ENCODE measurements around the gene AKR1C1. TPM values are rescaled to one million over a fixed set of nuclear protein-coding genes. Genes with fewer than 3 reads are reported as not detected.
"Not testable (repeated sequence)": the region's sequence is repeated elsewhere in the genome, so short reads cannot be mapped to it uniquely, and the experiment has no call there.

AKR1C1 gene
- total RNA-seq, 1 donor: 140 TPM

DNA sequence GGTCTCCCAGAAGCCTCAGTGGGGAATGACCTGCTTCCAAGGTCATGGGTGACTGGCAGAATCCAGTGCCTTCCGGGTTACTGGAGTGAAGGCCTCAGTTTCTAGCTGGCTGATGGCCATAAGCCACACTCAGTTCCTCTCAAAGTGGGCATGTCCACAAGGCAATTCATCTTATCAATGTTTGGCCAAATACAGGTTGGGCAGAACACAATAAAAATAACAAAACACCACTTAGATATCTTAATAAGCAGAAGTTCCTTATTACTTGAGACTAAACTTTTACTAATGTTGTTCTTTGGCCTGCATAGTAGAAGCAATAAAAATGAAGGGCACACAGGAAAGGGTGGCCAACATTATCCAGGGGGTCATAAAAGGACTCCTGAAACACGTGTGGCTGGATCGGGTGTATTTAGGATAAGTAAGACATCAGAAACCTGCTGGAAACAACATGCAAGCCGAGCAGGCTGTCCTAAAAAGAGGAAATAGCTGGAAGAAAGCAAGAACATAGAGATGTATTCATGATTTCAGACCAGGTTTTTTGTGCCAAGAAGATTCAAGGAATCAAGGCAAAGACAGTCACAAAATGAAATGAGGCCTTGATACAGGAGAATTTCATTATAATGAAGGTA lies 60.1 kb downstream of the AKR1C1 start:
- H3K4me3 ChIP-seq (ENCODE audit: insufficient read depth, low read length): no peak overlapping the region
- H3K36me3 ChIP-seq (ENCODE audit: insufficient read depth, low read length): no peaks in the 10 kb centered on the region
- H3K79me2 ChIP-seq (ENCODE audit: insufficient read depth, low read length): no peaks in the 10 kb centered on the region
- H4K20me1 ChIP-seq (ENCODE audit: insufficient read depth, low read length): no peaks in the 10 kb centered on the region
- no peak for DNase-seq (ENCODE audit: insufficient read length, low spot score, missing footprints)
- no peaks in the 10 kb centered on the region for H3K27me3 ChIP-seq (ENCODE audit: insufficient read depth, low read length)
- no peak overlapping the region for H2AFZ ChIP-seq (ENCODE audit: low read length)
- H3K27ac ChIP-seq (ENCODE audit: low read depth, low read length): no peak overlapping the region
- TF ChIP-seq, protein P1, sequence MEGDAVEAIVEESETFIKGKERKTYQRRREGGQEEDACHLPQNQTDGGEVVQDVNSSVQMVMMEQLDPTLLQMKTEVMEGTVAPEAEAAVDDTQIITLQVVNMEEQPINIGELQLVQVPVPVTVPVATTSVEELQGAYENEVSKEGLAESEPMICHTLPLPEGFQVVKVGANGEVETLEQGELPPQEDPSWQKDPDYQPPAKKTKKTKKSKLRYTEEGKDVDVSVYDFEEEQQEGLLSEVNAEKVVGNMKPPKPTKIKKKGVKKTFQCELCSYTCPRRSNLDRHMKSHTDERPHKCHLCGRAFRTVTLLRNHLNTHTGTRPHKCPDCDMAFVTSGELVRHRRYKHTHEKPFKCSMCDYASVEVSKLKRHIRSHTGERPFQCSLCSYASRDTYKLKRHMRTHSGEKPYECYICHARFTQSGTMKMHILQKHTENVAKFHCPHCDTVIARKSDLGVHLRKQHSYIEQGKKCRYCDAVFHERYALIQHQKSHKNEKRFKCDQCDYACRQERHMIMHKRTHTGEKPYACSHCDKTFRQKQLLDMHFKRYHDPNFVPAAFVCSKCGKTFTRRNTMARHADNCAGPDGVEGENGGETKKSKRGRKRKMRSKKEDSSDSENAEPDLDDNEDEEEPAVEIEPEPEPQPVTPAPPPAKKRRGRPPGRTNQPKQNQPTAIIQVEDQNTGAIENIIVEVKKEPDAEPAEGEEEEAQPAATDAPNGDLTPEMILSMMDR (IDR thresholded peaks at IDR 0.05; ENCODE audit: extremely low read depth, low read depth, low read length): no peak
- H3K4me2 ChIP-seq (ENCODE audit: insufficient read depth, low read length): no peak overlapping the region
- peaks cover 8% of the 10 kb centered on the region for H3K4me1 ChIP-seq (ENCODE audit: insufficient read depth, low read length)
- no peaks in the 10 kb centered on the region for H3K9me3 ChIP-seq (ENCODE audit: low read depth, low read length)

DNA sequence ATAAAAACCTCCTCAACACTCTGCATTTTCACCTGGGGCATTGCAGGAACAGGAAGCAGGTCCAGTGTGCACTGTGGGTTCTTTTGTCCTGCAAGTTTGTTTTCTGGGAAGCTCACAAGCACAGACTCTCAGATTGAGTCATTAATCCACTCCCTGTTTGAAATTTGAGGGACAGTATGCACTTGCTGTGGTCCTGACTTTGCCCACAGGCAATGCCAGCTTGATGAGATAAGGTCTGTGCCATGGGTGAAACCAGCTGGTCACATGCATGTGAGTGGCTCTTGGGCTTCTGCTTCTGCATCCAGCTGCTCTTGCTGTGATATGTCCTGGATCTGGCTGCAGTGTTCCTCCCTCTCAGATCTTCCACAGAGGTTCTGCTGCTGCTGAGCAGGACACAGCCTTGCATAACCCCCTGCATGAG lies 62.3 kb downstream of the AKR1C1 start:
- not testable (repeated sequence) for H3K4me2 ChIP-seq (ENCODE audit: insufficient read depth, low read length); H3K4me3 ChIP-seq (ENCODE audit: insufficient read depth, low read length); H3K4me1 ChIP-seq (ENCODE audit: insufficient read depth, low read length); H2AFZ ChIP-seq (ENCODE audit: low read length); H3K36me3 ChIP-seq (ENCODE audit: insufficient read depth, low read length); H3K9me3 ChIP-seq (ENCODE audit: low read depth, low read length); H4K20me1 ChIP-seq (ENCODE audit: insufficient read depth, low read length); DNase-seq (ENCODE audit: insufficient read length, low spot score, missing footprints); H3K27me3 ChIP-seq (ENCODE audit: insufficient read depth, low read length); H3K27ac ChIP-seq (ENCODE audit: low read depth, low read length); H3K79me2 ChIP-seq (ENCODE audit: insufficient read depth, low read length)

DNA sequence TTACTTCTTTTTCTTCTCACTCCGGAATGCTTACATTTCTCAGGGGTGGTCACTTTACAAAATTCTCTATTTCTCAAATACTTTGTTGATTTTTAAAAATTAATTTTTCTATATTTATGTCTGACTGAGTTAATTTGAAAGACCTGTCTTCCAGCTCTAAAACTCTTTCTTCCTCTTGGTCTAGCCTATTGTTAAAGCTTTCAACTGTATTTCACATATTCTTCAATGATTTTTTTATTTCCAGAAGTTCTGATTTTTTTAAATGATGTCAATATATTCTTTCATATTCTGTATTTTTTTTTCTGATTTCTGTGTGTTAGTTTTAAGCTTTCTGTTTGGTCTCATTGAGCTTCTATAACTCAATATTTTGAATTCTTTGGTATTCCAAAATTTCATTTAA lies 67.8 kb downstream of the AKR1C1 start:
- H3K4me2 ChIP-seq (ENCODE audit: insufficient read depth, low read length): no peak overlapping the region
- H4K20me1 ChIP-seq (ENCODE audit: insufficient read depth, low read length): no peaks in the 10 kb centered on the region
- no peak overlapping the region for H3K4me3 ChIP-seq (ENCODE audit: insufficient read depth, low read length)
- DNase-seq (ENCODE audit: insufficient read length, low spot score, missing footprints): no peak
- no peaks in the 10 kb centered on the region for H3K36me3 ChIP-seq (ENCODE audit: insufficient read depth, low read length)
- H3K27me3 ChIP-seq (ENCODE audit: insufficient read depth, low read length): no peaks in the 10 kb centered on the region
- TF ChIP-seq, protein P1 (IDR thresholded peaks at IDR 0.05; ENCODE audit: extremely low read depth, low read depth, low read length): no peak
- H2AFZ ChIP-seq (ENCODE audit: low read length): no peak overlapping the region
- H3K9me3 ChIP-seq (ENCODE audit: low read depth, low read length): peaks cover 2% of the 10 kb centered on the region
- peaks cover 6% of the 10 kb centered on the region for H3K4me1 ChIP-seq (ENCODE audit: insufficient read depth, low read length)
- H3K79me2 ChIP-seq (ENCODE audit: insufficient read depth, low read length): no peaks in the 10 kb centered on the region
- H3K27ac ChIP-seq (ENCODE audit: low read depth, low read length): no peak overlapping the region

DNA sequence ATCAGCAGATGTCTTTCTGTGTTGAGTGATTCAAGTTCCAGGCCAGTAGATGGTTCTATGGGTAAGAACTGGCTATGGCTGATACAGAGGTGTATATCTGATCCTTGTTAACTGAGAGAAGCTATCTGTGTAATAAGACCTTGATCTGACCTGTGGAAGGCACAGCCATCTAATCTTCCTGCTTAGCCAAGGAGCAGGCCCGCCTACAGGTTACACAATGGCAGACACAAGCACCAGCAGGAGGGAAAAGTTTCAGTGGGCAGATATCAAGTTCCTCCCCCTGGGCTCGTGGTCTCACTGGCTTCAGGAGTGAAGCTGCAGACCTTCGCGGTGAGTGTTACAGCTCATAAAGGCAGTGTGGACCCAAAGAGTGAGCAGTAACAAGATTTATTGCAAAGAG lies 68.4 kb downstream of the AKR1C1 start:
- H3K4me3 ChIP-seq (ENCODE audit: insufficient read depth, low read length); H3K27me3 ChIP-seq (ENCODE audit: insufficient read depth, low read length); H3K4me2 ChIP-seq (ENCODE audit: insufficient read depth, low read length); DNase-seq (ENCODE audit: insufficient read length, low spot score, missing footprints); H4K20me1 ChIP-seq (ENCODE audit: insufficient read depth, low read length); H3K79me2 ChIP-seq (ENCODE audit: insufficient read depth, low read length); H3K36me3 ChIP-seq (ENCODE audit: insufficient read depth, low read length); H3K27ac ChIP-seq (ENCODE audit: low read depth, low read length); H3K4me1 ChIP-seq (ENCODE audit: insufficient read depth, low read length); H3K9me3 ChIP-seq (ENCODE audit: low read depth, low read length): not testable (repeated sequence)
- peak overlapping the region; percentile 35 for H2AFZ ChIP-seq (ENCODE audit: low read length)

DNA sequence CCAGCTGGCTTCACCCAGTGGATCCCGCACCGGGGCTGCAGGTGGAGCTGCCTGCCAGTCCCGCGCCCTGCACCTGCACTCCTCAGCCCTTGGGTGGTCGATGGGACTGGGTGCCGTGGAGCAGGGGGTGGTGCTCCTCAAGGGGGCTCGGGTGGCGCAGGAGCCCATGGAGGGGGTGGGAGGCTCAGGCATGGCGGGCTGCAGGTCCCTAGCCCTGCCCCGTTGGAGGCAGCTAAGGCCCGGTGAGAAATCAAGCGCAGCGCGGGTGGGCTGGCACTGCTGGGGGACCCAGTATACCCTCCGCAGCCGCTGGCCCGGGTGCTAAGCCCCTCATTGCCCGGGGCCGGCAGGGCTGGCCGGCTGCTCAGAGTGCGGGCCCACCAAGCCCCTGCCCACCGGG lies 69.2 kb downstream of the AKR1C1 start:
- not testable (repeated sequence) for H3K36me3 ChIP-seq (ENCODE audit: insufficient read depth, low read length); H3K27me3 ChIP-seq (ENCODE audit: insufficient read depth, low read length); H3K27ac ChIP-seq (ENCODE audit: low read depth, low read length); H3K9me3 ChIP-seq (ENCODE audit: low read depth, low read length); H3K79me2 ChIP-seq (ENCODE audit: insufficient read depth, low read length); H3K4me2 ChIP-seq (ENCODE audit: insufficient read depth, low read length); H3K4me3 ChIP-seq (ENCODE audit: insufficient read depth, low read length); H4K20me1 ChIP-seq (ENCODE audit: insufficient read depth, low read length); H2AFZ ChIP-seq (ENCODE audit: low read length); DNase-seq (ENCODE audit: insufficient read length, low spot score, missing footprints); H3K4me1 ChIP-seq (ENCODE audit: insufficient read depth, low read length)

Small RNAs within 50 kb of the gene (small RNA-seq; reads per million reads assigned to genes)
- gene RF00096: not detected

Other genes starting within 250 kb of the AKR1C1 start
- gene AKR1E2, start 137.2 kb upstream of the AKR1C1 start, total RNA-seq: 15.6 and 17.7 TPM in 2 replicates
- 38.6 and 46.0 TPM in 2 replicates for gene AKR1C2, start 40.4 kb downstream of the AKR1C1 start, total RNA-seq
- gene AKR1C3, start 131.0 kb downstream of the AKR1C1 start, total RNA-seq: 207 and 238 TPM in 2 replicates
- not detected in 2 replicates for gene AKR1C8, start 221.7 kb downstream of the AKR1C1 start, total RNA-seq
- gene AKR1C4, start 233.4 kb downstream of the AKR1C1 start, total RNA-seq: not detected in 2 replicates

Measured in osteoblast (primary cell).